HTERT RPE-1 (cell line): ENCODE results near the gene TRPC6.
"Not testable (repeated sequence)": the region's sequence is repeated elsewhere in the genome, so short reads cannot be mapped to it uniquely, and the experiment has no call there.

Experiments used
- in situ Hi-C: fragments of 300-500 bp; cut with MboI; formaldehyde crosslinking; loops from 4 replicates; pipeline ENCODE4 v1.14.3; 2020; ENCODE audit warnings: low sequenced_read_pairs

Gene TRPC6

GRCh38 chr11:101456812-101457211 lies 127.0 kb downstream of the TRPC6 start:
- in situ Hi-C loops = no loop called here

GRCh38 chr11:101453682-101454081 lies 130.1 kb downstream of the TRPC6 start:
- in situ Hi-C loops = no loop called here

- in situ Hi-C loops = no loop called here
These were observed 134.8 kb downstream of the TRPC6 start for GRCh38 chr11:101448881-101449442.

- in situ Hi-C loops = no loop called here
These were observed 137.1 kb downstream of the TRPC6 start for GRCh38 chr11:101446726-101447125.

GRCh38 chr11:101446238-101446637 lies 137.6 kb downstream of the TRPC6 start:
- in situ Hi-C loops = no loop called here

- in situ Hi-C loops = no loop called here
These were observed 138.0 kb downstream of the TRPC6 start for GRCh38 chr11:101445761-101446160.

GRCh38 chr11:101444851-101445250 lies 139.0 kb downstream of the TRPC6 start:
- in situ Hi-C loops = no loop called here

GRCh38 chr11:101444164-101444563 lies 139.6 kb downstream of the TRPC6 start:
- in situ Hi-C loops = no loop called here

- in situ Hi-C loops = no loop called here
These were observed 140.8 kb downstream of the TRPC6 start for GRCh38 chr11:101442936-101443521.

- in situ Hi-C loops = no loop called here
These were observed 141.6 kb downstream of the TRPC6 start for GRCh38 chr11:101442171-101442570.

- in situ Hi-C loops = no loop called here
These were observed 142.1 kb downstream of the TRPC6 start for GRCh38 chr11:101441747-101442146.

GRCh38 chr11:101439488-101439887 lies 144.3 kb downstream of the TRPC6 start:
- in situ Hi-C loops = no loop called here

GRCh38 chr11:101438708-101439107 lies 145.1 kb downstream of the TRPC6 start:
- in situ Hi-C loops = not testable (repeated sequence)

- in situ Hi-C loops = no loop called here
These were observed 145.7 kb downstream of the TRPC6 start for GRCh38 chr11:101438126-101438525.

GRCh38 chr11:101436511-101437142 lies 147.2 kb downstream of the TRPC6 start:
- in situ Hi-C loops = no loop called here

- in situ Hi-C loops = no loop called here
These were observed 148.3 kb downstream of the TRPC6 start for GRCh38 chr11:101435408-101435973.

- in situ Hi-C loops = no loop called here
These were observed 149.7 kb downstream of the TRPC6 start for GRCh38 chr11:101434026-101434643.

- in situ Hi-C loops = no loop called here
These were observed 150.7 kb downstream of the TRPC6 start for GRCh38 chr11:101433151-101433550.

- in situ Hi-C loops = no loop called here
These were observed 153.9 kb downstream of the TRPC6 start for GRCh38 chr11:101429703-101430540.

GRCh38 chr11:101428918-101429317 lies 154.9 kb downstream of the TRPC6 start:
- in situ Hi-C loops = no loop called here

- in situ Hi-C loops = no loop called here
These were observed 176.5 kb downstream of the TRPC6 start for GRCh38 chr11:101407324-101407723.
